Inflammatory macrophage (primary cell): ENCODE data around the gene UBQLNL.

Experiments
- DNase-seq, 2 donors: peaks; one replicate each; pipeline ENCODE4 v3.0.0-alpha.2; 2020 to 2022

The UBQLNL gene

DNA sequence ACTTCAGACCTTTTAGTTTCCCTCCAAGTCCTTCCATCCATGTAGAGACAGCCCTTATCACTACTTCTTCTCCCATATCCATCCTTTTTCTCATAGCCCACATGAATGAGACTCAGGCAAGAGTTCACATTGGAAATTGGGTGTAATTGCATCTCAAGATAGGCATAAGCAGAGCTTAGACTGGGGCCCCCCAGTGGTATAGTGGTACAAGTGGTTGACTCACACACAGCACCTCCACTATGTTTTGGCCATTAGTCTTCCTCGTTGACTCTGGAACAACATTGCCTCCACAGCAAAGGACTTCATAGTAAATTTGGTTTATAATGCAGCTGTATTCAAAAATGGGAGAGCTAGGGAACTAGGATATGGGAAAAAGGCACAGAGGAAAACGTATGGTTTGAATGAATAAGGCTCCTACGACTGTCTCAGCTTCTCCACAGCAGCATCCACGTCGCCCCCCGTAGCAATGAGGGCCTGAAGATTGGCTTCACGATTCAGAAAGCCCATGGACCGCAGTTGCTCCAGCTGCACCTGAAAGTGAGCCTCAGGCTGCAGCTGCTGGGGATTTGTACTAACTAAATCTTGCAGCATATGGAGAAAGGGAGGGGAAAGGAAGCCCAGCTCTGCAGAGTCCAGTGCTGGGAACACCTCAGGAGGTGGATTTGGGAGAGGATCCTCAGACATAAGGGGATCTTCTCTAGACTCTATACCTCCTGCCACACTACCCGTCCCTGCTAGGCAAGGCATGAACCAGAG lies 9.1 kb downstream of the UBQLNL start:
- no peak for DNase-seq

DNA sequence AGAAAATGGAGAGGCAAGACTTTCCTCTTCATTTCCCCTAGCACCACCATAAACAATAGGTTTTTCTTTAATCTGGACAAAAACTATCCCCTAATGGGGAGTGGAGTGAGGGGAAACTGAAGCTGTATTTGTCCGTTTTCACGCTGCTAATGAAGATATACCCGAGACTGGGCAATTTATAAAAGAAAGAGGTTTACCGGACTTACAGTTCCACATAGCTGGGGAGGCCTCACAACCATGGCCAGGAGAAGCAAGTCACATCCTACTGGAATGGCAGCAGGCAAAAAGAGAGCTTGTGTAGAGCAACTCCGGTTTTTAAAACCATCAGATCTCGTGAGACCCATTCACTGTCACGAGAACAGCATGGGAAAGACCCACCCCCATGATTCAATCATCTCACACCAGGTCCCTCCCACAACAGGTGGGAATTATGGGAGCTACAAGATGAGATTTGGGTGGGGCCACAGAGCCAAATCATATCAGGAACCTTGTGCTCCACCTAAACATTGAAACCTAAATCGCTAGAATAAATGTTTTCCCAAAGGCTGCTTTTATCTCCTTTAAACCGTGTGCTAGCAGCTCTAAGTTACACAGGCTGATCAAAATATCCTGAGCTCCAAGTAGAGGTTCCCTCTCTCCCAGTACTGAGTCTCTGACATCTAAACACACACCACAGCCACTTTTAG lies 11.0 kb downstream of the UBQLNL start:
- DNase-seq, result no peak

DNA sequence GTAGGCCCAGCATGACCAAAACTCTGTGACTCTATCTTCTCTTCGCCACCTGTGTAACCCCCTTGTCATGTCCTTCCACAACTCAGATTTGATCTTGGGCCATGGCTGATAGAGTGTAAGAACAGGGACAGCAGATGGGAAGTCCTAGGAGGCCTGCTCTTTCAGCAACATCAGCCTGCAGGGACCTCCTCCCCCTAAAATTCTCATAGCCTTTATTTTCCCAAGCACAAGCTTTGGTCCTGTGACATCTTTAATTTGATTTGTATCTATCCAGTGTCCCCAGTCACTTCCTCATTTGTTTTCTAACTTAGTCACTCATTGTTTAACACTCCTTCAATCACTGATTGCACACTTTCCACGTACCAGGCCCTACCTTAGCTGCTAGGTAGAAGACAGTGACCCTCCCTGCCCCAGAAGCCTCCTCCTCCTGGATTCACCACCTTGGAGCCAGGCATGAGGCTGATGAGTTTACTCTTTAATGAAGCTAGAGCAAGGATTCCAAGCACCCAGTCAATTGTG lies 12.0 kb downstream of the UBQLNL start:
- DNase-seq, result no peak

DNA sequence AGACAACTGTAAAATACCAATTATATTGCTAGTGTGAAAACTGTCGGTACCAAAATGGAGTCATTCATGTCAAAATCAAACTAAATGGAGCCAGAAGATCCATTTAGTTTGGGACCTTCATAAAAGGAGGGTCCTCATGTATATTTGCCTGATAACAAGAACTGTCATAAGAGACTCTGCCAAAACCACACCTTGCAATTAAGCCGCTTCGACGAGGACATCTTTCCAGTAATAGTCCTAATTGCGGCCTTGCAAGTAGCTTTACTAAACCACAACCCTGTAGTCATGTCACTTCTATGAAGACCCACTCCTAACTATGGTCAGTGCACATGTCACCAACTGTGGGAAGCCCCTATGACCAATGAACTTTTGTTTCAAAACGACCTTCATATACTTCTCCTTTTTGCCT lies 16.1 kb downstream of the UBQLNL start:
- DNase-seq, result no peak

DNA sequence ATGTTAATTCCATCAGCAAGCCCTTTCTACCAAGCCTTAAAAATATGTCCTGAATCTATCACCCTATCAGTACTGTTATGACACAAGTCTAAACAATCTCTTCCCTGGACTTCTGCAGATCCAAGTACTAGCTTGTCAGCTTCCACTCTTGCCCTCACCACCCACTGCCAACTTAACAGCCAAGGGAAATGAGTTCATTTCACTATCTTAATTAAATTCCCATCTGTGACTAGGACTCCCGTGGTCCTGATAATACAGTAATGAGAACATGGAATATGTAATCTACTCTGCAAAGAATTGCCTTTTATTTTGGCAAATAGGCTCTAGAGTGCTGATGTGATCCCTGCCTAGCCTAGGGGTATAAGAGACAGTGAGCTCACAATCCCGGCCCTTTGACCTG lies 16.8 kb downstream of the UBQLNL start:
- no peak for DNase-seq

DNA sequence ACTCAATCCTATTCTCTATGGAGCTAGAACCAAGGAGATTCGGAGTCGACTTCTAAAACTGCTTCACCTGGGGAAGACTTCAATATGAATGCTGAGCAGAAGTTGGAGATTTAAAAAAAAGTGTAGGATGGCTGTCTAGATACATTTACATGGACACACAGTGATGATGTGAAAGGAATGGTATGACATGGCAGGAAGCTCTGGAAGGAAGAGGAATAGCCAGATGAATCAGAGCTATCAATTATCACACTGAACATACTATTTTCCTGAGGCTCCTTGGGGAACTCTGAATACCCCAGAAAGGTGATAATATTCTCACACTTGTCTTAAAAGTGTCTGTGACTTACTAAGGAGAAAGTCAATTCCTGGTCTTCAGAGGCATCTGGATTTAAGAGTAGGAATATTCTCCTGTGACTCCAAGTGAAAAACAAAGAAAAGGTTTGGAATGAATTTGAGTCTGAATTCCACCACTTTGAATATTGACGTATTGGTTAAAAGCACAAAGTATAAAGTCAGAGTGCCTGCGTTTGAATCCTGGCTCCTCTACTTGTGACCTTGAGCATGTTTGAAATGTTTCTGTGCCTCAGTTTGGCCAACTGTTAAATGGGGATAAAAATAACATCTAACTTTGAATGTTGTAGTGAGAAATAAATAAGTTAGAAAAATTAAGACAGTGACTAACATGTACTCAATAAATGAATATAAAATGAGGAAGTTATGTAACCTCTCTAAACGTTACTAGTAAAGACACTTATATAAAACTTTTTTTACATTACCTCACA lies 26.7 kb downstream of the UBQLNL start:
- no peak for DNase-seq

DNA sequence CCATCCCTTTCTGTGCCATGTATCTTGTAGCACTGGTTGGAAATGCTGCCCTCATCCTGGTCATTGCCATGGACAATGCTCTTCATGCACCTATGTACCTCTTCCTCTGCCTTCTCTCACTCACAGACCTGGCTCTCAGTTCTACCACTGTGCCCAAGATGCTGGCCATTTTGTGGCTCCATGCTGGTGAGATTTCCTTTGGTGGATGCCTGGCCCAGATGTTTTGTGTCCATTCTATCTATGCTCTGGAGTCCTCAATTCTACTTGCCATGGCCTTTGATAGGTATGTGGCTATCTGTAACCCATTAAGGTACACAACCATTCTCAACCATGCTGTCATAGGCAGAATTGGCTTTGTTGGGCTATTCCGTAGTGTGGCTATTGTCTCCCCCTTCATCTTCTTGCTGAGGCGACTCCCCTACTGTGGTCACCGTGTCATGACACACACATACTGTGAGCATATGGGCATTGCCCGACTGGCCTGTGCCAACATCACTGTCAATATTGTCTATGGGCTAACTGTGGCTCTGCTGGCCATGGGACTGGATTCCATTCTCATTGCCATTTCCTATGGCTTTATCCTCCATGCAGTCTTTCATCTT lies 27.6 kb downstream of the UBQLNL start:
- no peak for DNase-seq

DNA sequence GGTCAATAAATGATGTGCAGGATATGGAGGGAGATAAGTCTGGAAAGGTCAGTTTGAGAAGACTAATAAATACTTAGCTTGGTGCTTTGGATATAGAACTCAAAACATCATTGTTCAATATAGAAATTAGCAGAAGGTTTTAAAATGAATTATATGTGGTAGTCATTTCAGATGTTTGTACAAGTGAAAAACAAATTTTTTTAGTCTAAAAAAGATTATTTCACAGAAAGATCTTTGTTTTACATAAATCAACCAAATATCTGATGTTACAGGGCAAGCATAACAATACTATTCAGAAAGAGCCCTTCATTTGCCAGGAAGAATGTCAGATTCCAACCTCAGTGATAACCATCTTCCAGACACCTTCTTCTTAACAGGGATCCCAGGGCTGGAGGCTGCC lies 28.1 kb downstream of the UBQLNL start, which contains the start of gene OR52D1:
OR52D1 (plus strand) TSS at position 301 of the 400 bp plus-strand sequence; CDS start at position 323, 22 bp downstream.
- no peak for DNase-seq

DNA sequence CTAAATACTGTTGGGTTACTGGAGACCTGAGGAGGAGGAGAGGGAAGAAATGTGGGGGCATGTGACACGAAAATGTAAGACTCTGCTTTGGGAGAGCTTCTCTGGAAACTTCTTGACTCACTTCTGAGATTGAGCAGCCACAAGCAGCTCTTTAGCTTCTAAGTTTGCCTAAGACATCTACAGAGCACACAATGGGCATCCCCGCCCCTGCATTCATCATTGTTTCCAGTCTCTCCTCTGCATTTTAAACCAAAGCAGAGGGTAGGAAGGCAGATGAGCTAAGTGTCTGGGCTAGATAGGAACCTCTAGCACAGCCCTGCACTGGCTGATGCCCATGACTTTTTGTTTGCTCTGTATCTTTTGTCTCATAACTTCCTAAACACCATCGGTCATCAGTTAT lies 30.1 kb downstream of the UBQLNL start:
- no peak for DNase-seq

DNA sequence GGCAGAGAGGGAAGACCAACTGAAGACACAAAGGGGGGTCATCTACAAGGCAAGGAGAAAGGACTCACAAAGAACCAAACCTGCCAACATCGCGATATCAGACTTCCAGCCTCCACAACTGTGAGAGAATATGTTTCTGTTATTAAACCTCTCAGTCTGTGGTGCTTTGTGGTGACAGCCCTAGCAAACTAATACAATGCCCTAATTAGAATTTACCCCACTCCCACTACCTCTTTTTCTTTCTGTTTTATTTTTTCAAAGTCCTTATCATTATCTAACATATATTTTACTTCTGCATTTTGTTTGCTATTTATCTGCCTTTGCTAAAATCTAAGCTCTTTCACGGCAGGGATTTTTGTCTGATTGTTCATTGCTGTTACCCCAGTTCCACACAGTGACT lies 30.5 kb downstream of the UBQLNL start:
- no peak for DNase-seq

DNA sequence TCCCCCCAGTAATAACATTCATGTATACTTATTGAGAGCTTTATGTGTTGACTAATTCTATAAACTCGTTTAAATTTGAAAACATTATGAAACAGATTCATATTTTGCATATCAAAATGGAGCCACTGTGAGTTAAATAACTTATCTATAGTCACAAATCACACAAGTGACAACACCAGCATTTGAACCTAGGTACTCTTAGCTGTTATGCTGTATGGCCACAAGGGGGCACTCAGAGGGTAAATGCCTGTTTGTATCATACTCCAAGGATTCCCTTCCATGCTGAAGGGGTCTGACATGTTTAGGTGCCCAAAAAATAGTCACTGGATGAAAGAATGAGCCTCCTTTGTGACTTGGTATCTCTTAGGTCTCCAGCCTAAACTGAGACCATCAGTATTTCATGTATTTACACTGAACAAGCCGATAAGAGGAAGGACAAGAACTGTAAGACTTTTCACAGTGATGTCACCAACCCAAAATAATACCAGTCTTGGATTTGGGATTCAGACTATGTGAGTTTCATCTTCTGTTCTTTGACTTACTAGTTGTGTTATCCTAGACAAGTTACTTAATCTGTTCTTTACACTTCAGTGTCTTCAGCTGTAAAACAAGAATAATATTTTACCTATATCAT lies 40.2 kb downstream of the UBQLNL start:
- DNase-seq, result peak; percentile 38 to 57

DNA sequence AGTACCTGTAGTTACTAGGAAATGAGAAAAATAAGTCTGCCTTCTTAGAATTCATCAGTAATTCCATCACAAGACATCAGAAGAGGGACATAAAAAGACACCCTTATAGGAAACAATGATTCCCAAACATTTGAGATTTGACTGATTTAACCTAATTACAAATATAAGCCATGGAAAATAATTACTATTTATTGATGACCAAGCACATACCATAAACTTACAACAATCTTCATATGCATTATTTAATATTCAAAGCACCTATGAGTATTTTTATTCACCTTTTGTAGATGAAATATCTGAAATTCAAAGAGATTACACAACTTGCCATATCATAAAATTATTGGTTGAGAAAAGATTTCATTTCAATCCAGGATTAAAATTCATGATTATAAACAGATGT lies 42.6 kb downstream of the UBQLNL start:
- DNase-seq, result no peak

DNA sequence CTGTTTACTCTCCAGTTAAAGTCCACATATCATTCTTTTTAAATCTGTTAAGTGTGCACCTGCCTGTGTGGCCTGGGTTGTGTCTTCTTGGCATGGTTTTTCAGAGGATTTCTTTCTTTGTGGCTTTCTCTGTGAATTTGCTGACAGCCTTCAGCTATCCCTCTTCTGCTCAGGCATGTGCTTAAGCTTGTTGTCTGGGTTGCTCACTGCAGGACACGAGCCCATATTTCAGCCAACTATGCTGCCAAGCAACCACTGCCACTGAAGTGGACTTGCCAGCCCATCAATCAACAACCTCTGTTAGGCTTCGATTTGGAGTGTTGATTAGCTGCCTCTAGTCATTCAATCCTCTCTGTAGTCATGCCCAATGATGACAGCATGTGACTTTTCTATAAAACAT lies 49.0 kb downstream of the UBQLNL start:
- DNase-seq, result no peak
